H1 (cell line): Measurements from ENCODE around the gene USB1. TPM values are rescaled to one million over a fixed set of nuclear protein-coding genes. Genes with fewer than 3 reads are reported as not detected.

Source experiments
- CTCF ChIA-PET: fragments of 300-600 bp; sonication (Branson Sonifier 250); formaldehyde crosslinking; loops from one replicate; lab custom pipeline; 2021; ENCODE audit not compliant: partially characterized antibody; lab: Charles Lee
- POLR2A ChIA-PET: fragments of 300-600 bp; sonication (Branson Sonifier 250); formaldehyde crosslinking; loops from one replicate; lab custom pipeline; 2021; ENCODE audit warnings: inconsistent platforms; ENCODE audit not compliant: partially characterized antibody; lab: Charles Lee
- DNase-seq, 2 experiments: peaks; one replicate each; pipeline versions ENCODE4 v3.0.0 to v3.0.0-alpha.2; 2010 to 2022; ENCODE audit warnings: low spot score in 2 of 2, low read depth in 1 of 2, mixed read lengths in 1 of 2
- FAIRE-seq: peaks from 2 replicates; lab custom pipeline; 2011; peaks lifted over from hg19 to GRCh38; lab: Jason Lieb, UNC
- H2AFZ ChIP-seq: 2 replicates; pipeline ENCODE4 v1.8.1; 2012; ENCODE audit warnings: low read length, inconsistent platforms
- H2AK5ac ChIP-seq: 2 replicates; pipeline ENCODE4 v1.6.1; 2013; ENCODE audit warnings: low read depth, low read length
- H2BK120ac ChIP-seq: replicated peaks from 2 replicates; pipeline ENCODE3; 2013; ENCODE audit warnings: low read depth, low read length, inconsistent platforms
- H2BK12ac ChIP-seq: 2 replicates; pipeline ENCODE4 v1.6.1; 2013; ENCODE audit warnings: low read depth, low read length
- H2BK15ac ChIP-seq: 2 replicates; pipeline ENCODE4 v1.6.1; 2013; ENCODE audit warnings: low read length
- H2BK20ac ChIP-seq: 2 replicates; pipeline ENCODE4 v1.6.1; 2013; ENCODE audit warnings: low read length
- H2BK5ac ChIP-seq: 2 replicates; pipeline ENCODE4 v1.6.1; 2013; ENCODE audit warnings: low read depth, low read length
- H3K14ac ChIP-seq: 2 replicates; pipeline ENCODE4 v1.6.1; 2013; ENCODE audit warnings: inconsistent platforms; ENCODE audit not compliant: insufficient read length
- H3K18ac ChIP-seq: 2 replicates; pipeline ENCODE4 v1.6.1; 2013; ENCODE audit warnings: low read length; ENCODE audit errors: extremely low read depth
- H3K23ac ChIP-seq: 2 replicates; pipeline ENCODE4 v1.6.1; 2013; ENCODE audit warnings: inconsistent platforms; ENCODE audit not compliant: insufficient read length
- H3K23me2 ChIP-seq: 2 replicates; pipeline ENCODE4 v1.6.1; 2013; ENCODE audit warnings: low read depth, low read length
- H3K27ac ChIP-seq: 2 replicates; pipeline ENCODE4 v1.6.1; 2011; ENCODE audit warnings: low read depth, low read length, inconsistent platforms
- H3K27me3 ChIP-seq, 4 experiments: replicated peaks in 1 of 4; 1 replicate in 1 of 4; 2 replicates in 3 of 4; pipeline versions ENCODE4 v1.6.1 to v1.8.1; 2011 to 2013; ENCODE audit warnings: low read length in 3 of 4, mild to moderate bottlenecking in 3 of 4, inconsistent platforms in 2 of 4, mixed read lengths in 2 of 4, moderate library complexity in 1 of 4; ENCODE audit not compliant: control insufficient read depth in 3 of 4, insufficient read depth in 3 of 4; ENCODE audit errors: extremely low read depth in 1 of 4
- H3K36me3 ChIP-seq, 4 experiments: 2 replicates each; pipeline versions ENCODE4 v1.6.1 to v1.8.1; 2011 to 2013; ENCODE audit warnings: mild to moderate bottlenecking in 4 of 4, low read length in 3 of 4, moderate library complexity in 2 of 4, control low read depth in 1 of 4, inconsistent platforms in 1 of 4; ENCODE audit not compliant: insufficient read depth in 4 of 4, control insufficient read depth in 2 of 4
- H3K4ac ChIP-seq: replicated peaks from 2 replicates; pipeline ENCODE3; 2013; ENCODE audit warnings: low read length, low read depth, mixed read lengths, inconsistent platforms; ENCODE audit not compliant: insufficient read length
- H3K4me1 ChIP-seq, 4 experiments: replicated peaks in 1 of 4; 1 replicate in 1 of 4; 2 replicates in 3 of 4; pipeline versions ENCODE4 v1.6.1 to v1.8.1; 2011 to 2013; ENCODE audit warnings: low read length in 3 of 4, inconsistent platforms in 2 of 4, mixed read lengths in 1 of 4; ENCODE audit not compliant: insufficient read depth in 4 of 4, control insufficient read depth in 3 of 4
- H3K4me2 ChIP-seq, 2 experiments: 2 replicates each; pipeline versions ENCODE4 v1.6.1 to v1.8.1; 2011 to 2013; ENCODE audit warnings: low read depth in 2 of 2, low read length in 2 of 2, control low read depth in 1 of 2, inconsistent platforms in 1 of 2, mild to moderate bottlenecking in 1 of 2; ENCODE audit not compliant: insufficient read depth in 1 of 2
- H3K4me3 ChIP-seq, 4 experiments: fragments of 200-600, 300-600 bp in 1 of 4; sonication (generic), shearing (Covaris generic), sonication (Bioruptor Twin) in 1 of 4; 2 replicates each; pipeline versions ENCODE4 v1.5.1 to v1.8.1; 2011 to 2016; ENCODE audit warnings: low read length in 4 of 4, low read depth in 3 of 4, control low read depth in 2 of 4, inconsistent platforms in 2 of 4, mild to moderate bottlenecking in 2 of 4, mixed read lengths in 1 of 4, moderate library complexity in 1 of 4; ENCODE audit not compliant: insufficient read depth in 2 of 4; ENCODE audit errors: extremely low read depth in 1 of 4
- H3K56ac ChIP-seq: replicated peaks from 2 replicates; pipeline ENCODE3; 2013; ENCODE audit warnings: low read depth, mild to moderate bottlenecking, mixed read lengths, low read length, inconsistent platforms; ENCODE audit not compliant: insufficient read length
- H3K79me1 ChIP-seq: 2 replicates; pipeline ENCODE4 v1.6.1; 2013; ENCODE audit warnings: low read depth, low read length, control low read depth
- H3K79me2 ChIP-seq, 2 experiments: 2 replicates each; pipeline versions ENCODE4 v1.6.1 to v1.8.1; 2012 to 2013; ENCODE audit warnings: low read length in 2 of 2, mild to moderate bottlenecking in 2 of 2, inconsistent platforms in 1 of 2; ENCODE audit not compliant: insufficient read depth in 2 of 2, control insufficient read depth in 1 of 2
- H3K9ac ChIP-seq, 4 experiments: replicated peaks in 1 of 4; 1 replicate in 1 of 4; 2 replicates in 3 of 4; pipeline versions ENCODE4 v1.6.1 to v1.8.1; 2011 to 2013; ENCODE audit warnings: low read depth in 3 of 4, low read length in 3 of 4, control low read depth in 2 of 4, mild to moderate bottlenecking in 2 of 4, moderate library complexity in 2 of 4, inconsistent platforms in 1 of 4; ENCODE audit errors: extremely low read depth in 1 of 4
- H3K9me3 ChIP-seq, 2 experiments: 2 replicates each; pipeline versions ENCODE4 v1.6.1 to v1.8.1; 2012 to 2013; ENCODE audit warnings: mild to moderate bottlenecking in 2 of 2, moderate library complexity in 2 of 2, control low read depth in 1 of 2, inconsistent platforms in 1 of 2, low read depth in 1 of 2, low read length in 1 of 2, mixed read lengths in 1 of 2; ENCODE audit not compliant: insufficient read depth in 2 of 2
- H4K20me1 ChIP-seq, 2 experiments: replicated peaks in 1 of 2; 2 replicates each; pipeline versions ENCODE3 to v1.8.1; 2011 to 2013; ENCODE audit warnings: inconsistent platforms in 2 of 2, low read length in 2 of 2, mild to moderate bottlenecking in 1 of 2; ENCODE audit not compliant: insufficient read depth in 2 of 2, control insufficient read depth in 1 of 2
- H4K5ac ChIP-seq: 2 replicates; pipeline ENCODE4 v1.6.1; 2013; ENCODE audit warnings: low read length, low read depth, mixed read lengths, inconsistent platforms; ENCODE audit not compliant: insufficient read length
- H4K8ac ChIP-seq: 2 replicates; pipeline ENCODE4 v1.8.0; 2013; ENCODE audit warnings: mild to moderate bottlenecking, moderate library complexity, low read length, inconsistent platforms; ENCODE audit not compliant: insufficient read depth; ENCODE audit errors: extremely low read depth
- H4K91ac ChIP-seq: replicated peaks from 2 replicates; pipeline ENCODE3; 2013; ENCODE audit warnings: low read length, mixed read lengths, inconsistent platforms; ENCODE audit not compliant: insufficient read length
- PHF8 ChIP-seq: fragments of 200-600 bp; sonication (generic); conservative IDR thresholded peaks from 2 replicates; pipeline ENCODE4 v1.7.1; 2012; ENCODE audit warnings: low read depth, mild to moderate bottlenecking, inconsistent platforms, low read length, moderate library complexity
- WGBS, 2 experiments: shearing (Covaris generic) in 1 of 2; methylation state at CpG; one replicate each; pipeline versions ENCODE4 v1.1.6 to v1.1.7; 2013 to 2015; ENCODE audit warnings: low lambda C conversion rate in 2 of 2, mixed read lengths in 2 of 2, inconsistent platforms in 1 of 2, low coverage in 1 of 2, missing lambda C conversion rate in 1 of 2; ENCODE audit not compliant: insufficient replicate concordance in 2 of 2, insufficient coverage in 1 of 2, insufficient read length in 1 of 2; ENCODE audit errors: extremely low coverage in 1 of 2, missing lambda C conversion rate in 1 of 2; 5-methylcytosine and 5-hydroxymethylcytosine counted together
- polyA plus RNA-seq, 7 experiments: library from polyadenylated mRNA; depleted of rRNA in 3 of 7; stranded (reverse) in 5 of 7; unstranded in 2 of 7; fragments of >200 nt in 5 of 7; fragments of 200-250 nt in 2 of 7; gene quantifications; 1 replicate in 5 of 7; 2 replicates in 1 of 7; 4 replicates in 1 of 7; pipeline versions ENCODE4 v1.2.1 to v1.2.3, GENCODE V29; 2011 to 2013; ENCODE audit warnings: missing spikeins in 2 of 7, mixed read lengths in 2 of 7
- total RNA-seq: library from RNA; stranded (reverse); fragmentation: NEBNext Ultra II Directional; extraction: Animal tissue kit (Norgen Biotek cat#: 25700); gene quantifications from 2 replicates; pipeline ENCODE4 v1.2.1, GENCODE V29; 2021

USB1 gene
- total and polyA plus RNA-seq, 2 of the 8 experiments (the other 6 are each of a cell fraction or from before 2014, with no cell fraction given), result 65.4 to 75.9 TPM

DNA sequence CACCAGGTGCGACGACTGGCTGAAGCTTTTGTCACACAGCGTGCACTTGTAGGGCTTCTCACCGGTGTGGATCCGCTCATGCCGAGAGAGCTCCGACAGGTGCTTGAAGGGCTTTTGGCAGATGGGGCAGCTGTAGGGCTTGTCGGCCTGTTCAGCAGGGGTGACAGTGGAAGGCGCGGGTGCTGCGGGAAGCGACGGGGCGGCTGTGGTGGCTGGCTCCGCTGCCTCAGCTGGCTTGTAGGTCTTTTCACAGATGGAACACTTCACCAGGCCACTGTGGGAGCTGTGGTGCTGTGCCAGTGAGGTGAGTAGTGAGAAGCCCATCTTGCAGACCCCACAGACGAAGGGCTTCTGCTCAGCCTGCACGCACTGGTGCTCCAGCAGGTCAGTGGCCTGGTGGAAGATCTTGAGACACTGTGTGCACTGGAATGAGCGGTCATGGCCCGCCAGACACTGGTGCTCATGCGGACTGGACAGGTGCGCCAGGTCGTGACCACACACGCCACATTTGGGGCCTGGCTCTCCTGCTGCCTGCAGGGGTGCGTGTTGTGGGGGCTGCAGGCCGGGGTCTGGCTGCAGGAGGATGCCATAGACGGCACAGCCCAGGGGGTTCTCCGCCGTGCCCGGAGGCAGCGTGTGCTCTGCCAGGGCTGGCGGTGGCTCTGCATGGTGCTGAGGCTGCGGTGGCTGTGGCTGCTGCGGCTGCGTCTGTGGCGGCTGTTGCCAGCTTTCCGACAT is 3.5 kb upstream of the USB1 start:
- no peak for DNase-seq

More for the DNA sequence above, 3.5 kb upstream of the USB1 start:
- Histone ChIP-seq H3K9me3 (no peaks in the 10 kb centered on the region), H4K5ac (no peak overlapping the region), H2BK12ac (no peak overlapping the region), H2BK15ac (no peak overlapping the region), H3K4me3 (no peak overlapping the region), H4K8ac (no peak overlapping the region), H3K14ac (no peak overlapping the region), H3K9ac (no peak overlapping the region), H3K23me2 (peaks cover 7% of the 10 kb centered on the region), H4K91ac (no peak overlapping the region), H2AFZ (no peak overlapping the region), H3K27me3 (peaks cover 0 to 3% (median 0%) of the 10 kb centered on the region in 4 experiments; a peak in 2 of 7 replicates), H2BK20ac (no peak overlapping the region), H3K79me2 (no peaks in the 10 kb centered on the region), H3K36me3 (peaks cover 0 to 12% (median 4%) of the 10 kb centered on the region in 4 experiments; a peak in 4 of 8 replicates), H2BK120ac (no peak overlapping the region), H3K79me1 (no peaks in the 10 kb centered on the region), H2BK5ac (no peak overlapping the region), H3K23ac (no peak overlapping the region), H3K4me1 (peaks cover 5 to 14% (median 9%) of the 10 kb centered on the region in 4 experiments; a peak in 6 of 7 replicates), H3K4ac (no peak overlapping the region), H3K27ac (no peak overlapping the region), H3K18ac (no peak overlapping the region), H3K56ac (no peak overlapping the region), H3K4me2 (no peak overlapping the region), H2AK5ac (no peak overlapping the region), H4K20me1 (peaks cover 0 to 7% of the 10 kb centered on the region in 2 experiments)
- FAIRE-seq, result no peak
- ChIA-PET CTCF (interaction anchor here (0.9 to 26.3 kb wide), 8 partner anchors 11 to 222 kb away, joined by 3 to 305 read pairs (median 3); no protein-coding TSS in a partner anchor), POLR2A (interaction anchor here (0.9 to 1.5 kb wide), 3 partner anchors 9 to 66 kb away, joined by 3 to 6 read pairs (median 5); no protein-coding TSS in a partner anchor)
- 93% methylated on average over 27 of the region's 36 CpGs; no CpG with 5 or more reads in 1 of the 2 experiments for WGBS, 2 experiments
- no peak for TF ChIP-seq PHF8
